ENCODE measurements around the gene ZNF474. TPM values are rescaled to one million over a fixed set of nuclear protein-coding genes. Genes with fewer than 3 reads are reported as not detected.

The ZNF474 gene
- total and polyA plus RNA-seq, 2 of the 8 experiments (the other 6 are each of a cell fraction or from before 2014, with no cell fraction given): not detected

DNA sequence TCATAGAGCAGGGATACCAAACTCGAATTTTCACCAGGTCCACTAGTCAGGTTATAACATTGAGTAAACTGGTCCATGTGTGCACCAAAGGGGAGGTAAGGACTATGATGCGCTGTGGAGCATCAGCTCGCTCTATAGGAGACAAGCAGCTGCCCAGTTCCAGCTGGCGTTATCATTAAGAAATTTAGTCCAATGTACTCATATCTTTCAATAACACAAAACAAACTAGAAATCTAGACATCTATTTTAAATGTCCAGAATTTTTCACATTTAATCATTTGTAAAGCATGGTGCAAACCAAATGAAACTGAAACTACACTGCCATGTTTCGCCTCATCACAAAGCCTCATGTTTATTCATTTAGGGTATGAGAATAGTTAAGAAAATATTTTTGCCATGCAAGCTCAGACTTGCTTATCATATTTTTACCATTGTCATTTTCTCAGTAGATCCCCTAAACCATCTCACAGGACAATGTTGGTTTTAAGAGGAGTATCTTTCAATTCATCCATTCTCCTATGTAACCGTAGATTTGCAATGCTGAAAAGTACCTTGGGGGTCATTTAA lies 50.9 kb downstream of the ZNF474 start:
- DNase-seq (ENCODE audit: low read depth in 1 of 2, low spot score in 2 of 2): no peak
- no peak overlapping the region for H2BK120ac ChIP-seq (replicated peaks; ENCODE audit: low read depth, low read length)
- no peak overlapping the region for H3K18ac ChIP-seq (ENCODE audit: extremely low read depth, low read length)
- H2BK12ac ChIP-seq (ENCODE audit: low read depth, low read length): no peak overlapping the region
- no peak overlapping the region for H3K23ac ChIP-seq (ENCODE audit: insufficient read length)
- H2AFZ ChIP-seq (ENCODE audit: low read length): no peak overlapping the region
- H3K9me3 ChIP-seq (ENCODE audit: insufficient read depth in 2 of 2, low read depth in 1 of 2, low read length in 1 of 2): no peaks in the 10 kb centered on the region
- H3K4ac ChIP-seq (replicated peaks; ENCODE audit: insufficient read length, low read depth, low read length): no peak overlapping the region
- no peaks in the 10 kb centered on the region for H3K23me2 ChIP-seq (ENCODE audit: low read depth, low read length)
- H3K4me3 ChIP-seq (ENCODE audit: extremely low read depth in 1 of 4, insufficient read depth in 2 of 4, low read depth in 3 of 4, low read length in 4 of 4): no peak overlapping the region
- no peak overlapping the region for H4K5ac ChIP-seq (ENCODE audit: insufficient read length, low read depth, low read length)
- H3K4me2 ChIP-seq (ENCODE audit: insufficient read depth in 1 of 2, low read depth in 2 of 2, low read length in 2 of 2): no peak overlapping the region
- no peaks in the 10 kb centered on the region for H4K20me1 ChIP-seq (replicated peaks in 1 of 2; ENCODE audit: control insufficient read depth in 1 of 2, insufficient read depth in 2 of 2, low read length in 2 of 2)
- H2AK5ac ChIP-seq (ENCODE audit: low read depth, low read length): no peak overlapping the region
- no peak overlapping the region for H2BK15ac ChIP-seq (ENCODE audit: low read length)
- H3K14ac ChIP-seq (ENCODE audit: insufficient read length): no peak overlapping the region
- no peak overlapping the region for H4K91ac ChIP-seq (replicated peaks; ENCODE audit: insufficient read length, low read length)
- H3K27ac ChIP-seq (ENCODE audit: low read depth, low read length): no peak overlapping the region
- H3K56ac ChIP-seq (replicated peaks; ENCODE audit: insufficient read length, low read depth, low read length): no peak overlapping the region
- CTCF ChIA-PET (ENCODE audit: partially characterized antibody): interaction anchor here (0.8 to 1.4 kb wide), 2 partner anchors 10 to 12 kb away, joined by 3 to 5 read pairs; no protein-coding TSS in a partner anchor
- H3K4me1 ChIP-seq (replicated peaks in 1 of 4; ENCODE audit: control insufficient read depth in 3 of 4, insufficient read depth in 4 of 4, low read length in 3 of 4): peaks cover 0 to 10% (median 7%) of the 10 kb centered on the region in 4 experiments; a peak in 4 of 7 replicates
- no peak overlapping the region for H2BK5ac ChIP-seq (ENCODE audit: low read depth, low read length)
- no peaks in the 10 kb centered on the region for H3K27me3 ChIP-seq (replicated peaks in 1 of 4; ENCODE audit: control insufficient read depth in 3 of 4, extremely low read depth in 1 of 4, insufficient read depth in 3 of 4, low read length in 3 of 4)
- WGBS, 2 experiments (ENCODE audit: extremely low coverage in 1 of 2, insufficient coverage in 1 of 2, insufficient read length in 1 of 2, insufficient replicate concordance in 2 of 2, low coverage in 1 of 2, low lambda C conversion rate in 2 of 2, missing lambda C conversion rate in 1 of 2): 91% methylated on average over 6 of the region's 6 CpGs; no CpG with 5 or more reads in 1 of the 2 experiments
- no peak overlapping the region for H4K8ac ChIP-seq (ENCODE audit: extremely low read depth, insufficient read depth, low read length)
- H3K36me3 ChIP-seq (ENCODE audit: control insufficient read depth in 2 of 4, insufficient read depth in 4 of 4, low read length in 3 of 4): no peaks in the 10 kb centered on the region
- POLR2A ChIA-PET (ENCODE audit: partially characterized antibody): no interaction called here
- no peak overlapping the region for H3K9ac ChIP-seq (replicated peaks in 1 of 4; ENCODE audit: extremely low read depth in 1 of 4, low read depth in 3 of 4, low read length in 3 of 4)
- H3K79me2 ChIP-seq (ENCODE audit: control insufficient read depth in 1 of 2, insufficient read depth in 2 of 2, low read length in 2 of 2): no peaks in the 10 kb centered on the region
- TF ChIP-seq TEAD4 (IDR thresholded peaks at IDR 0.05; ENCODE audit: low read depth, low read length) (no peak), CTBP2 (IDR thresholded peaks at IDR 0.05; ENCODE audit: borderline replicate concordance, insufficient read depth, insufficient read length, low read length) (no peak), RNF2 (IDR thresholded peaks at IDR 0.05; ENCODE audit: borderline replicate concordance, low read depth, low read length, missing control alignments, poor library complexity, severe bottlenecking) (no peak), BACH1 (IDR thresholded peaks at IDR 0.05; ENCODE audit: low read length) (no peak), CBX5 (IDR thresholded peaks at IDR 0.05; ENCODE audit: low read depth, low read length) (no peak), KDM1A (IDR thresholded peaks at IDR 0.05; ENCODE audit: borderline replicate concordance, low read length) (no peak), NANOG (IDR thresholded peaks at IDR 0.05; ENCODE audit: insufficient read depth, low read depth, low read length, poor library complexity, severe bottlenecking) (no peak), RFX5 (IDR thresholded peaks at IDR 0.05; ENCODE audit: borderline replicate concordance, low read depth, low read length) (no peak)
- H2BK20ac ChIP-seq (ENCODE audit: low read length): no peak overlapping the region
- H3K79me1 ChIP-seq (ENCODE audit: low read depth, low read length): no peaks in the 10 kb centered on the region
- no peak for FAIRE-seq

Measured in H1 (cell line).